ENCODE data around the gene UCK1.
"Not testable (repeated sequence)": the region's sequence is repeated elsewhere in the genome, so short reads cannot be mapped to it uniquely, and the experiment has no call there.

DNA sequence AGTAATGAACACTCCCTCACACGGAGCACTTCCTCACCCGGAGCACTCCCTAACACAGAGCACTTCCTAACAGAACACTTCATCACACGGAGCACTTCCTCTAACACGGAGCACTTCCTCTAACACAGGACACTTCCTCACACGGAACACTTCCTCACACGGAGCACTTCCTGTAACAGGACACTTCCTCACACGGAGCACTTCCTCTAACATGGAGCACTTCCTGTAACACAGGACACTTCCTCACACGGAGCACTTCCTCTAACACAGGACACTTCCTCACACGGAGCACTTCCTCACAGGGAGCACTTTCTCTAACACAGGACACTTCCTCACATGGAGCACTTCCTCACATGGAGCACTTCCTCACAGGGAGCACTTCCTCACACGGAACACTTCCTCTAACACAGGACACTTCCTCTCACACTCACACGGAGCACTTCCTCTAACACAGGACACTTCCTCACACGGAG lies 15.5 kb downstream of the UCK1 start:
- TF ChIP-seq, protein P1, sequence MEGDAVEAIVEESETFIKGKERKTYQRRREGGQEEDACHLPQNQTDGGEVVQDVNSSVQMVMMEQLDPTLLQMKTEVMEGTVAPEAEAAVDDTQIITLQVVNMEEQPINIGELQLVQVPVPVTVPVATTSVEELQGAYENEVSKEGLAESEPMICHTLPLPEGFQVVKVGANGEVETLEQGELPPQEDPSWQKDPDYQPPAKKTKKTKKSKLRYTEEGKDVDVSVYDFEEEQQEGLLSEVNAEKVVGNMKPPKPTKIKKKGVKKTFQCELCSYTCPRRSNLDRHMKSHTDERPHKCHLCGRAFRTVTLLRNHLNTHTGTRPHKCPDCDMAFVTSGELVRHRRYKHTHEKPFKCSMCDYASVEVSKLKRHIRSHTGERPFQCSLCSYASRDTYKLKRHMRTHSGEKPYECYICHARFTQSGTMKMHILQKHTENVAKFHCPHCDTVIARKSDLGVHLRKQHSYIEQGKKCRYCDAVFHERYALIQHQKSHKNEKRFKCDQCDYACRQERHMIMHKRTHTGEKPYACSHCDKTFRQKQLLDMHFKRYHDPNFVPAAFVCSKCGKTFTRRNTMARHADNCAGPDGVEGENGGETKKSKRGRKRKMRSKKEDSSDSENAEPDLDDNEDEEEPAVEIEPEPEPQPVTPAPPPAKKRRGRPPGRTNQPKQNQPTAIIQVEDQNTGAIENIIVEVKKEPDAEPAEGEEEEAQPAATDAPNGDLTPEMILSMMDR (IDR thresholded peaks at IDR 0.05): not testable (repeated sequence)
- not testable (repeated sequence) for TF ChIP-seq POLR2A (IDR thresholded peaks at IDR 0.05)

Data from esophagus squamous epithelium (tissue), 4 donors.